Measurements from ENCODE around the gene CHRNA4.

Gene CHRNA4

GRCh38 chr20:63360850-63361518 is at the start of gene CHRNA4:
Gene CHRNA4 (minus strand): TSS chr20:63361349. CDS start chr20:63361165, 184 bp downstream.
- DNase-seq = no peak

DNA sequence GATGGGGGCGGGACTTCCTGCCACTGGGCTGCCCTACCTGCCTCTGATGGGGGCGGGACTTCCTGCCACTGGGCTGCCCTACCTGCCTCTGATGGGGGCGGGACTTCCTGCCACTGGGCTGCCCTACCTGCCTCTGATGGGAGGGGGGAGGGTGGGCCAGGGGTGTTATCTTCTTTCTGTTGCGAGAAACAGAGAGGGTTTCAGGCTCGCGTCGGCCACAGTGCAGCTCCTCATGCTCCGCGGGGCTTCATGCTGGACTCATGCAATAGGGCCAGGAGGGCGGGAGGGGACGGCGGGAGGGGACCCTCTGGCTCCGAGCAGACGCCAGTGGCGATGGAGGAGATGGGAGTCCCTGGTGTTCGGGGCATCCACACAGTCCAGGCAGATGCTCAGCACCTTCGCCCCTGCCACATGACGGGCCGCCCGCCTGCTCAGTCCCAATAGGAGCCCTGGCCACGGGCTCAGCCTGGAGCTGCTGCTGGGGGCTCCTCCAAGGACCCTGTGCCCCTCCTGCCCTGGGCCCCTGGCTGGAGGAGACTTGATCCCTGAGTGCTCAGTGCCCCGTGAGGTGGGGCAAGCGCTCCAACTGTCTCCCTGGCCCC is 48.8 kb upstream of the CHRNA4 start:
- no peak for DNase-seq

DNA sequence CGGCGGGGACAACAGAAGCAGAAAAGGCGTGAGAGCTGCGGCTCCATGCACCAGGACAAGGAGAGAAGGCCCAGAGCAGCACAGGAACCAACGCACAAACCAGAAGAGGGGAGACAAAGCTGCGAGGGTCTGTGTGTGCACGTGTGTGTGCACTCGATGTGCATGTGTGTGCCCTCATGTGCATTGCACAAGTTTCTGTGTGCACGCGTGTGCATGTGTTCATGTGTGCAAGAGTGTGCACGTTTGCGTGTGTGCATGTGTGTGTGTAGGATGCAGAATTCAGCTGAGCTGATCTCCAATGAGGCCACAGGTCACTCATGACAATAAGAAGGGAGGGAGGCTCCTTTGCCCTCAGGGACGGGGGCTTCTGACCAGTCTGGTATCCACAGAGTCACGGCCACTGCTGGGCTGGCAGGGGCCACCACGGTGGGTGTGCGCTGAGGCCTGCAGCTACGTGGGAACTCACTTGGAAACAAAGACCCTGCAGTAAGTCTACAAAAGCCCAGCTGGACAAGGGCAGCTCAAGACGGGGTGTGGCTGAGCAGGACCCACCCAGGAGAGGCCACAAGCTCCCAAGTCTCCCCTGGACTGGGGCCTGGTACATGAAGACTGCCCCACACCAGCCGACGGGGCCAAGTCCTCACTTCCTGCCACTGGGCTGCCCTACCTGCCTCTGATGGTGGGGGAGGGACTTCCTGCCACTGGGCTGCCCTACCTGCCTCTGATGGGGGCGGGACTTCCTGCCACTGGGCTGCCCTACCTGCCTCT is 48.1 kb upstream of the CHRNA4 start:
- no peak for DNase-seq

DNA sequence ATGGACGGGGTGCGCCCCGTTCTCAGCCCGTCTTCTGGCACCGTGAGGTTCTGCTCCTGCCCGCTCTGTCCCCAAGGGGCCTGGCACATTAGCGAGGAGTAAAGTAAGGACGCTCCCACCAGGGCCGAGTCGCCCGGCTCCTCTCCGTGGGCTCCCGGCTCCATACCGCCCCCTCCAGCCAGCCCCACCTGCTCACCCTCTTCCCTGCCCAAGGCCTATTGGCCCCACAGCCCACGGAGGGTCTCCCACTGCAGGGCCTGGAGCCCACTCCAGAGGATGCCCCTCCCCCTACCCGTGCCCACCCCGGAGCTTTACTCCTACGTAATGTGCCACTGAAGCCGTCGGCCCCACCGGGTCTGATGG is 47.5 kb upstream of the CHRNA4 start:
- no peak for DNase-seq

- DNase-seq = no peak
Observed at GRCh38 chr20:63407928-63408683, 47.0 kb upstream of the CHRNA4 start.

- DNase-seq = no peak
Observed at GRCh38 chr20:63406617-63407245, 45.6 kb upstream of the CHRNA4 start.

GRCh38 chr20:63406011-63406410 is 44.9 kb upstream of the CHRNA4 start:
- DNase-seq = no peak

- no peak for DNase-seq
Observed at GRCh38 chr20:63405102-63405730, 44.1 kb upstream of the CHRNA4 start.

- no peak for DNase-seq
Observed at GRCh38 chr20:63404129-63405085, 43.3 kb upstream of the CHRNA4 start.

DNA sequence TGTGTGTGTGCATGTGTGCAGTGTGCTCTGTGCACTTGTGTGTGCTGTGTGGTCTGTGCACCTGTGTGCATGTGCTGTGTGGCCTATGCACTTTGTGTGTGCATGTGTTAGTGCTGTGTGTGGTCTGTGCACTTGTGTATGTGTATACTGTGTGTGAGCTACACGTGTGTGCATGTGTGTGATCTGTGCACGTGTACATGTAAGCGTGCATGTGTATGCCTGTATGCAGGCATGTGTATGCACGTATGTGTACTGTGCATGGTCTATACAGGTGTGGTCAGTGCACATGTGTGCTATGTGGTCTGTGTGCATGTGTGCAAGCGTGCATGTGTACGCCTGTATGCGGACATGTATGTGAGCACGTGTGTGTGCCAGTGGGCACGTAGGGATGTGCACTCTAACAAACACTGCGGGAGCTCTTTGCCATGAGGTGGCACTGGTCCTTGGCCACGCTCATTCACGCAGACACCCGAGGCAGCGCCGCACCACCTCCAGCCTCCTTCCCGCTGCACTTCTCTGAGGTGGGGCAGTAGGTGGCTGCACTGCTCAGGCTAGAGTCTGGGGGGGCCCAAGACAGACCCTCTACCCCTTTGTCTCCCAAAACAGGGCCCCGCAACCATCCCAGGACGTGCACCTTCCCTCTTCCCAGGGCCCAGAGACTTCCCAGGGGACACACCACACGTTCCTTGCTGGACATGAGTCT is 42.4 kb upstream of the CHRNA4 start:
- DNase-seq = no peak

GRCh38 chr20:63402860-63403220 is 41.7 kb upstream of the CHRNA4 start:
- DNase-seq = no peak

DNA sequence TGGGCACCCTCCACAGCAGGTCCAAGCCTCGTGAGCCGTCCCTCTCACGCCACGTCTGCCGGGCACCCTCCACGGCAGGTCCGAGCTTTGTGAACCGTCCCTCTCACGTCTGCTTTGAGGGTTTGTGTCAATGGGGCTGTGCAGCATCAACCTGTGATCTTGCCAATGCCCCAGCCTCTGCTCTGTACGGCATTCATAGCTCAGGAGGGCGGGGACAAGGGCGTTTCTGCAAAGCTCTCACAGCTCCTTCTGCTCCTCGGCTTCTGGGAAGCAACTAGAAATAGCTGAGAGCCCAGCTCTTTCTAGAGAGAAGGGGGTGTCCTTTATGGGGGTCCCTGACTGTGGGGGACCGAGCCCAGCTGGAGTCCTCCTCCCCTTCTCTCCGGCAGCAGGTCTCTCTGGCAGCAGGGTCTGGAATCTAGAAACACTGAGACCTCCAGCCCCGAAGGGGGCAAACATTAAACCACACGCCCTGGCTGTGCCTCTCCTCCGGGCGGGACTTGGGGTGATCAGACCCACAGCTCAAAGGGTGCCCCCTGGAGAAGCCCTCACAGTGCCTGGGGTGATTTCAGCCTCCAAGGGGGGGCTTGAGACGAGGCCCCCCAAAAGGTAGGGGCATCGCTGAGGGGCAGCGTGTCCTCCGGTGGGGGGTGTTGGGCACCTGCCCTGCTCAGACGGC is 41.2 kb upstream of the CHRNA4 start:
- no peak for DNase-seq

- DNase-seq = no peak
Observed at GRCh38 chr20:63401384-63402110, 40.4 kb upstream of the CHRNA4 start.

DNA sequence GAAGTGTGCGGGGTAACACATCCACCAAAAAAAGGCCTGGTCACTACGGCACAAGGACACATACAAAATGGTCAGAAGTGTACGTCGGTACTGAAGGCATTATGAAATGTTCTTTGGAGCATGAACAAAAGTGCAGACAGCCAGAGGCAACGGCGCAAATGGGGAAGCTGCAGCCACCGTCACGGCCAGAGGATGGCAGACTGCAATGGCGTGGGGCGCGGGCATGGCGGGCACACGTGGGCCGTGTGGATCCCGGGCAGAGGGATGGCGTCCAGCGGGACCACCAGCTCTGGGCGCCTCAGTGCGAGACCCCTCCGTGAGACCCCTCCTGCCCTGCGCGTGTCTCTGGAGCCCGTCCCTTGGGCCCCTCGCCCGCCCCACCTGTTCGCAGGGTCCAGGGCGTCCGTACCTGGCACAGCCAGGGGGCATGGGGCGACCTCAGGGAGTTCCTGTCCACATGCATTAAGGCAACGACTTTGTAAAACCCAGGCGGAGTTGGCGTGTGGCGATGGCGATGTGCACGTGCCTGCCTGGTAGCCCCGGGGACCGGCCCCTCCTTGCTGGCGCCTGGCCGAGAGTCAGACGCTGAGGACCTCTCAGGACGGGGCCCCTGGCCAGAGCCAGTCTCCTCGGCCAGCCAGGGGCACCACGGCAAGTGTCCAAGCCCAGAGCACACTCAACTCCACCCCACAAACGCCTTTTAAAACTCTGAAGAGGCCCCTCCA is 39.5 kb upstream of the CHRNA4 start:
- DNase-seq = no peak

DNA sequence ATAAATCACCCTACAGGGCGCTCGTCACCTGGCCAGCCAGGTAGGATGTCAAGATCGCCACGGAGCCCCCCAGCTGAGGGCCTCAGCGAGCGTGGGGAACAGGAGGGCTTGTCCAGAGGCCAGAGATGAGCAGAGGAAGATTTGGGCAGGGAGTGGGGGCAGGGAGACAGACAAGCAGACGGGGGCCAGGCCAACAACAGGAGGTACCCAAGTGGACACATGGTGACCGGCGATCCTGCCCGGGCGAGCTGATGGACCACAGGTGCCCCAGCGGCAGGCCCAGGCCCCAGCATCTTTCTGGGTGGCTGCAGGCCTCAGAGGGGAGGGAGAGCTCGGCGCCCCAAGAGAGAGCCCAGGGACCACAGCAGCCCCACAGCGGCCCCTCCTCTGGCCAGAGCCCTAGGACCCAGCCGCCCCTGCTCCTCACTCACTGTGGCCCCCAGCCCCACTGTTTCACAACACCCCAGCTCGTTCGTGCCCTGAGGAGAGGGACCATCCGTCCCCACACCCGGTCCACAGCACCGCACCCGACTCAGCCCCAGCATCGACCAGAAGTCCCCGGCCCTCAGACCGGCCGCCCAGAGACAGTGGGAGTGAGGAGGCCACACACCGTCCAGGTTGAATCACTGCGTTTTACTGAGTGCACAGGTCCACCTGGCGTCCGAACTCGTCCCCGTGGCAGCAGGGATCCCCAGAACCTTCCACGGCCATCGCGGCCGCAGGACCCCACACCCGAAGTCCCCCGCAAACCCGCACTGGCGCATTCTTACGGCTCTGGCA is 38.6 kb upstream of the CHRNA4 start:
- no peak for DNase-seq

- no peak for DNase-seq
Observed at GRCh38 chr20:63398744-63399514, 37.8 kb upstream of the CHRNA4 start.

DNA sequence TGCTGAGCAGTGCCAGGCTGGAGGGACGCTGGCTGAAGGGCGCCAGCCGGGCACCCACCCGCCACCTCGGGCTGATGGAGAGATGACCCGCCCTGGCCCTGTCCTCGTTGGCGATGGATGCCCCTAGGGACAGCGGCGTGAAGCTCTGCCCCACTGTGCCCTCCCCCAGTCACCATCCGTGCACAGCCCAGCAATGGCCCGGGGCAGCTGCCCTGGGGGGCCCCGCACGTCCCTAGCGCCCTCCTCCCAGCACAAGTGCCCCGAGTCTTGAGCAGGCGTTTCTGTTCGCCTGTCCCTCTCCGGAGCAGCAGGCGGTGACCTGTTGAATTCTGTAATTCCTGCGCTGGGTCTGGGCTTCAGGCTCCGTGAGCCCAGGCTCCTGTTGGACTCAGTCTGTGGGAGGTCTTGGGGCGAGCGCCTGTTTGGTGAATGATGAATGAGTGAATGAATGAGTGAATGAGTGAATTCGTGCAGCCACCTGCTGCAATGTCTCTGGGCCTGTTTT is 36.8 kb upstream of the CHRNA4 start:
- DNase-seq = no peak
